GM18505 (cell line): ENCODE results near the gene MIOS.

Source experiments
- ATAC-seq: cut with Tn5 transposase; IDR thresholded peaks from one replicate; pipeline ENCODE4 v1.9.1; 2021; ENCODE audit not compliant: unreplicated experiment
- POLR2A ChIP-seq: IDR thresholded peaks from 4 replicates; pipeline ENCODE4 v1.6.1; 2011; ENCODE audit warnings: borderline replicate concordance; ENCODE audit not compliant: insufficient read depth, insufficient read length; ENCODE audit errors: extremely low read depth

The MIOS gene

DNA sequence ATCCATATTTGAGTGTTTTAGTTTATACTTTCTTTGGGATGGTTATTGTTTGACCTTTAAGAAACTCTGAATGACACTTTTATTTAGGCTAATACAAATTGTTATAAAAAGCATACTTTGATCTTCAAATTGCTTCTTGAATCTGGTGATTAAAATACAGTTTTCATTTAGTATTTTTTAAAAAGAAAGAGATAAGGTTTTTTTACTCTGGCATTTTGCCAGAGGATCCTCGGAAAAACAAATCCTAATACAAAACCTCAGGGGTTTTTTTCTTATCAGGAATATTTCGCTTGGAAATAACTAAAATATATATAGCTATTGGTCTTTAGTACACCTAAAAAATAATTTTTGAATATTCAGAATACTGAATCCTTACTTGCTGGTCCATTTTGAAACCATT, 17.0 kb downstream of the MIOS start:
- no peak for TF ChIP-seq POLR2A
- ATAC-seq = no peak

DNA sequence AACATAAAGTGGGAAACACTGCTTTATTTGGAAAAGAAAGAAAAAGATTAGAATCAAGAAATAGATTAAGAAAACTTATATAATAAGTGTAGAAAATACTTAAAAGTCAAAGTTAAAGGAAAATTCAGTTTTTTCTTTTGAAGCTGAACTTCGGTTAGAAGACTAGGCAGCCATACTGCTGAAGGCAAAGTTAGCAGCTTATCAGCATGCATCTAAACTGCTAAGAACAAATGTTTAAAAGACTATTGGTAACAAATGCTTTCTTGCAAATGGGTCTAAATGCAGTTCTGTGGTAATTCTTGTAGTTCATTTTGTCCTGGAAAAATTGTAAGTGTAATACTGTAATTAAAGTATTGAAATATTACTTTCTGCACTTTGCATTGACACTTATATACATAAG, 18.0 kb downstream of the MIOS start:
- ATAC-seq = no peak

DNA sequence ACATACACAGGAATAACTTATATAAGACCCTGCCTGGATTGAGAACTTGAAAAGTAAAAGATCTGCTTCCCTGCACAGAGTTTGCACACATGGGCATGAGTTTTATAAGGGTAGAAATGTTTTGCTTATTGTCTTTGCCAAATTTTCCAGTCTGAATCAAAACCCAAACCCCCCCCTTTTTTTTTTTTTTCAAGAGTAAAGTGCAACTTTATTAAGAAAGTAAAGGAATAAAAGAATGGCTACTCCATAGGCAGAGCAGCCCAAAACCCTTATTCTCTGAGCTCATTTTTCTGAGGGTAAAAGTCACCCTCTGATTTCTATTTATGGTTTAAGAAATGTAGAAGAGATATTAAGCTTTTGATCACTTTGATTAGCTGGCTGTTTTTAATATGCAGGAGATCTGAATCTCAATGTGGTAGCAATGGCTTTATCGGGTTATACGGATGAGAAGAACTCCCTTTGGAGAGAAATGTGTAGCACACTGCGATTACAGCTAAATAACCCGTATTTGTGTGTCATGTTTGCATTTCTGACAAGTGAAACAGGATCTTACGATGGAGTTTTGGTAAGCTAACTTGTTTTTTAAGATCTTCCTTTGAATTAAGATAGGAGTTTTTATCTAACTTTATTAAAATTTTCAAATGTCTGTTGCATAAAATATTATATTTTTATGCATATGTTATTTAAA, 18.7 kb downstream of the MIOS start:
- no peak for ATAC-seq
- no peak for TF ChIP-seq POLR2A

More for the DNA sequence above, 18.0 kb downstream of the MIOS start:
- TF ChIP-seq POLR2A = no peak

DNA sequence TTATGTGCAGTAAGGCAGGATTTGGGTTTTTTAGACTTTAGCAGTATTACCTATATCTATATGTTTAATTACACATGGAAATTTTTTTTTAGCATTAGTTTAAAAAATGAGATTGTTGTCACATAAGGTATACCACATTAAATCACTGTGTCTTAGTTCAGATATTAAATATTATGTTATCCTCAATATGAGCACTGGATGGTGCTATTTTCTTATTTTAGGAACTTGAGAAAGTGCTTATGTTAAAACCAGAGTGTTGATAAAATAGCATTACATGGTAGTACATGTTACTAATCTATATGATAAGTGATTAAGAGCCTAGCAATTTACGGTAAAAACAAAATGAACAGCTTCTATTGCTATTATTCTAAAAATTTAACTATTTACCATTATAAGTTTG, 28.8 kb downstream of the MIOS start:
- TF ChIP-seq POLR2A = no peak
- ATAC-seq = no peak

DNA sequence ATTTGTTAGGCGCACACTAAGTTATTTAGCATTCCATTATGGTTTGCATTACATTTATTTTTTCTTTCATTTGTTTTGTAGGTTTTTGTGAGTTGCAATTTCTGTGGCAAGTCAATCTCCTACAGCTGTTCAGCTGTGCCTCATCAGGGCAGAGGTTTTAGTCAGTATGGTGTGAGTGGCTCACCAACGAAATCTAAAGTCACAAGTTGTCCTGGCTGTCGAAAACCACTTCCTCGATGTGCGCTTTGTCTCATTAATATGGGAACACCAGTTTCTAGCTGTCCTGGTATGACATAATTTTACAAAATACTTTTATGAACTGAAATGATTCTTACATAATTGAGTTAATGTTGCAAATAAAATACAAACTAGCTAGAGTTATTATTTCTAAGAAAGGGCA, 29.5 kb downstream of the MIOS start:
- no peak for ATAC-seq

DNA sequence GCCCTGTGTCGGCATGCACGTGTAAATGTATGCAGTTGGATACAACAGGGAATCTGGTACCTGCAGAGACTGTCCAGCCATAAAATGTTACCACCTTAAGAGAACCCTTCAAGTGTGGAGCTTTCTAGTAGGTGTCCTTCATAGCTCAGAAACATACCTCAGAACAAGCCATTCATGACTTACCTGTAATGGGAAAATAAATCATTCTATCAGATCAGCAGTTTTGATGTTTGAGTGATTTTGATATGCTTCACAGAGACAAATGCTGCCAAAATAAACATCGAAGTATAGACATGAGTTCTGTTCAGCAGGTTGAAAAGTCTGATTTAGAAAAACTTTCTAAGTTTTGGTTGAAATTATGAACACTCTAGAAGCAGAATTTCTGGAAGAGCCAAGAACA, 40.3 kb downstream of the MIOS start:
- no peak for TF ChIP-seq POLR2A
- ATAC-seq = no peak

More for the DNA sequence above, 29.5 kb downstream of the MIOS start:
- TF ChIP-seq POLR2A = no peak

DNA sequence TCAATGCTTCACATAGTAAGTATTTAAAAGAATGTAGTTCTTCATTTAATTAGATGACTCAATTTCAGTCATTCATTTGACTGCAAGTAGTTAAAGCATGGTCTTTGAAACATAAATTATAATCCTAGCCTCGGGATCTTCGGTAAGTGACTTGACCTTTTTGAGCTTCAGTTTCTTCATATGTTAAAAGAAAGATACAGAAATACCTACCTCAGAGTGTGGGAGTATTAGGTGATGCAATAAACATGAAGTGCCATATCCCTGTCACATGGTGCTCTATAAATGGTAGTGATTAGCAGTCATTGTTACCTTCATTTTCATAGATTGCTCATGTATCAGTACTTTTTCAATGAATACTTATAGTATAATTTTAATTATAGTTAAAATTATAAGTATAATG, 42.6 kb downstream of the MIOS start:
- ATAC-seq = no peak
- no peak for TF ChIP-seq POLR2A

DNA sequence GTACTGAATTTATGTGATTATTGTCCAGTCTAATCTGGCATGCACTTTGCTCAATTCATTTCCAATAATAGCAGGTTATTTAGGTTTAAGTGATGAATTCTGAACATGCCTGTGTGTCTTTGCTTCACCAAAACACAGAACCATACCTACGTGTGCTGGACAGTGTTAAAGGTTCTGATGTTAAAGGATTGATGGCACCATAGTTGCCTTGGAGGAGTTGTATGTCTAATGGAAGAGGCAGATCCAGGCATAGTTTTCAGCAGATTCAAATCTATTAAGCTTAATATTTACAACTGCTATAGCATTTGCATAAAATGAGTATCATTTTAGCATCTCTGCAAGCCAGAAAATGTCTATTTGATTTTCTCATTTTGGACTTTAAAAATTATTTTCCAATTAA, 45.8 kb downstream of the MIOS start:
- ATAC-seq = no peak
- no peak for TF ChIP-seq POLR2A

DNA sequence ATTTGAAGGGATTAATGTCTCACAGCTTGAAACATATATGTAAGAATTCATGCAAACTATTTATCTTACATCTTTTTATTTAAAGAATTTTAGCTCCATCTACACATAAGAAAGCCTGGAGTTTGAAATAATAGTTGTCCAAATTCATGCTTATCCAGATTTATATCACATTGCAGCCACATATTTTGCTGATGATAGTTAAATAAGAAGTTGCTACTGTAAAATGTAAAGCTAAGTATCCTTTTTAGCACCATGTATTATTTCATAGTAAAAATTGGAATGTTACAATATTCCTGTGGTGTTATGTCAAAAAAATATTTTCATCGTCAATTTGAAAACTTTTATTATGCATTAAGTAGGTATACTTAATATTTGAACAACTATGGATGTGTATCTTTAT, 46.5 kb downstream of the MIOS start:
- no peak for ATAC-seq
- TF ChIP-seq POLR2A = no peak

DNA sequence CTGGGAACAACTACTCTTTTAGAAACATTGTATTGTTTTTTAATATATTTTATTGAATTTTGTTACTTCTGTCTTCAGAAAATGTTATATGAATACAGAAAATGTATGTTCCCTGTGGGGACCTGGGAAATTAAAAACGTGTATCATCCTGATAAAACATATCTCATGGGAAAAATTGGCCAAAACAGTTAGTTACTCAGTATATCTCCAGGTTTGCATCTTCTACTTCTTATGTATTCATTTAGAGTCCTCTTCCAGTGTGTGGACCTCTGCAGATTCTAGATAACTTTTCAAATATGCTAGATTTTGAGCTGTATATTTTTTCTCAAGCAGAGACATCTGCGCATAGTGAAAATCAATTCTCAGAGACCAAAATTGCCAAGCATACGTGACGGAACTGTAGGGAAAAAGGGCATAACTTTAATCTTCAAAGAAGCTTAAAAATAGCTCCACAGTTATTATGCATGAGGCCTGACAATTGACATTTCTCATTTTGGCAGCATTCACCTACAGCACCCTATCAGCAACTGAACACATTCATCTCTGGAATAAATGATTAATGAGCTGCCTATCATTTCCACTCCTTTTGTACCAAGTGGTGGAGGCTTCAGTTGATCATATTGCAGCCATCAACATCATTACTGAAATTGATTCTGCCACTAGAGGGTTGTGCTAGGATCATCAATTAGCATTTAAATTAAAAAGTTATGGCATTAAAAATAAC, 47.5 kb downstream of the MIOS start:
- ATAC-seq = no peak
- TF ChIP-seq POLR2A = no peak

DNA sequence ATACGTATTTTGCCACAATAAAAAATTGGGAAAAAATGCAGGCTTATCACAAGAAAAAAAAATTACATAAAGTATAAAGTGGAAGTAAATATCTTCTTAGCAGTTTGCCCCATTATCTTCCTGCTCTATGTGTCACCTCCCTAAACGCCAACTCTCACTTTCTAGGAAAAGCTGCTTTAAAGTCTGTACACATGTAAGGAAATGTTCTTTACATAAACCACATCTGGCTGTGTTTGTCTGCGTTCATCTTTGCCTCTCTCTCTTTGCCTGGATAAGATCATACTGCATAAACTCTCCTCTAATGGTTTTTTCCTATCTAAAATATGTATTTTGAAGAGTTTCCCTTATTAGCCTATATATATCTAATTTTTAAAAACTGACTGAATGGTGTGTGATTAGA, 50.9 kb downstream of the MIOS start:
- ATAC-seq = no peak
- TF ChIP-seq POLR2A = no peak

DNA sequence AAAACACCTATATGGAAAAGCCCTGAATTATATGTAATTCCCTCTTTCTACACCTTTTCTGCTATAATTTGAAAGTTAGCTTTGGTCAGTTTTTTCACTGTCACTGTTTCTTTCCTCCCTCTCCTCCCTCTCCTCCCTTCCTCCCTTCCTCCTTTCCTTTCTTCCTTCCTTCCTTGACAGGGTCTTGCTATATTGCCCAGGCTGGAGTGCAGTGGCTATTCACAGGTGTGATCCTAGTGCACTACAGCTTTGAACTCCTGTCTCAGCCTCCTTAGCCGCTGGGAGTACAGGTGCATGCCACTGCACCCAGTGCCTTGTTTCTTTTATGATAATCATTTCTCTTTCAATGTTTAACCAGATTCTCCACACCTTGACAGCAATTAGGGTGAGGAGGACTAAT, 51.7 kb downstream of the MIOS start:
- no peak for ATAC-seq
- no peak for TF ChIP-seq POLR2A

DNA sequence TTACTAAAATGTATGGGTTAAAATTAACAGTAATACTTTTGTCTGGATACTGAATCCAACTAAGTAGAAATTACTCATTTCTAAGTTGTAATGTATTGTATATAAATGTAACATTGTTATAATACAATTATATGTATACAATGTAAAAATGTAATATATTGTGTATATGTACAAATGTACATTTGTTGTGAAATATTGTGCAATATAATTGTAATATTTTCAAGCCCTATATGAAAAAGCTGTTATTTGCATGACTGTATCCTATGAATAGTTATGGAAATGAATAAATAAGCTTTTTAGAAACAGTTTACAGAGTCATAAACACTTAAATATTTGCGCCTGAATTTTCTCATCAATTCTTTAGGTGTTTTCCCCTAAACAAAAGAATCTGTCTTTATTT, 53.6 kb downstream of the MIOS start:
- no peak for TF ChIP-seq POLR2A

DNA sequence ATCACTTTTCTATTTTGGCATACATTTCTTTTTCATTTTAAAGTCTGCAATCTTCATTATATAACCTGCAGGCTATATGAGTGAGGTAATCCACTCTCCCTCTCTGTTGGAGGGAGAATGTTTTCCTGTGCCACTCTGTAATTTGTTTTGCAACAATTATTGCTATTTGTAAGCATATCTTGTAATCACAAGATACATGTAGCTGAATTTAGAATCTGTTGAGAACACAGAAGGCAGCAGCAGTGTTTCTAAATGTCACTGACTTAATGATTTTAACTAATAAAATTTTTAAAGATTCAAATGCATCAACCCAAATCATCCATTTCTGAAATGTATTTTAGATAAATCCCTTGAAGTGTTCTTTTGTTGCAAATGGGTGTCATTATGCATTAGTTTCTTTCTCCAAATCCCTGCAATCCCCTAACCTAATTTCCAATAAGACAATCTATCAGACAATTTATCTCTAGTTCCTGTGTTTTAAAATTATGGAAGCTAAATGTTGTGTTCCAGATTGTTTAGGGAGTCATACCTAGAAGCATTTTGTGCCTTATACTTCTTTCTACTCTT, 54.0 kb downstream of the MIOS start:
- no peak for TF ChIP-seq POLR2A
- no peak for ATAC-seq

More for the DNA sequence above, 53.6 kb downstream of the MIOS start:
- no peak for ATAC-seq
